ENCODE data around the gene KAT2A. TPM values are rescaled to one million over a fixed set of nuclear protein-coding genes. Genes with fewer than 3 reads are reported as not detected.
"Not testable (repeated sequence)": the region's sequence is repeated elsewhere in the genome, so short reads cannot be mapped to it uniquely, and the experiment has no call there.

KAT2A gene
- total RNA-seq, 1 experiment from 2014 or later, result 42.1 TPM

DNA sequence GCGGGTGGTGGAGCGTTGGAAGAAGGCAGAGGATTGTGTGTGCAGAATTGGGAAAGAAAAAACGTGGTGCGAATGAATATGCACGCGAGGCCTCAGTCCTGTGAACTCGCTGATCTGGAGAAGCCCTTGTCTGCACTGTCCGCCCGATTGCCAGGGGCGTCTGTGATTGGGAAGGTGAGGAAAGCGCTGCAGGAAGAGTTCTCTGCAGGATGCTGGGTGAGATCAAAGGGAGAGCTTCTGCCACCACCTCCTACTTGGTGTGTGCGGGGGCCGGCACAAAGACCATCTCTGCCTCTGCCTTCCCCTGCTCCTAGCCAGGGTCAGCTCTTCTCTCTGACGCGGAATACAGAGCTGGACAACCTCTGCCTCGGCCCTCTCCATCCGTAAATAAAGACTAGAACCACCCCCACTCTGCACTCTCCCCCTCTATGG is 34.5 kb upstream of the KAT2A start:
- TF ChIP-seq, protein P1, sequence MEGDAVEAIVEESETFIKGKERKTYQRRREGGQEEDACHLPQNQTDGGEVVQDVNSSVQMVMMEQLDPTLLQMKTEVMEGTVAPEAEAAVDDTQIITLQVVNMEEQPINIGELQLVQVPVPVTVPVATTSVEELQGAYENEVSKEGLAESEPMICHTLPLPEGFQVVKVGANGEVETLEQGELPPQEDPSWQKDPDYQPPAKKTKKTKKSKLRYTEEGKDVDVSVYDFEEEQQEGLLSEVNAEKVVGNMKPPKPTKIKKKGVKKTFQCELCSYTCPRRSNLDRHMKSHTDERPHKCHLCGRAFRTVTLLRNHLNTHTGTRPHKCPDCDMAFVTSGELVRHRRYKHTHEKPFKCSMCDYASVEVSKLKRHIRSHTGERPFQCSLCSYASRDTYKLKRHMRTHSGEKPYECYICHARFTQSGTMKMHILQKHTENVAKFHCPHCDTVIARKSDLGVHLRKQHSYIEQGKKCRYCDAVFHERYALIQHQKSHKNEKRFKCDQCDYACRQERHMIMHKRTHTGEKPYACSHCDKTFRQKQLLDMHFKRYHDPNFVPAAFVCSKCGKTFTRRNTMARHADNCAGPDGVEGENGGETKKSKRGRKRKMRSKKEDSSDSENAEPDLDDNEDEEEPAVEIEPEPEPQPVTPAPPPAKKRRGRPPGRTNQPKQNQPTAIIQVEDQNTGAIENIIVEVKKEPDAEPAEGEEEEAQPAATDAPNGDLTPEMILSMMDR (conservative IDR thresholded peaks at IDR 0.05), result no peak
- no peak for TF ChIP-seq EZH2 (IDR thresholded peaks at IDR 0.05; ENCODE audit: low read depth)
- ChIA-PET POLR2A (ENCODE audit: unreplicated experiment) (interaction anchor here (0.6 kb wide), 1 partner anchor 20 kb away, joined by 21 read pairs; no protein-coding TSS in a partner anchor), CTCF (no interaction called here)
- H3K9me3 ChIP-seq (ENCODE audit: insufficient read depth, low read depth), result no peaks in the 10 kb centered on the region
- H3K27me3 ChIP-seq (ENCODE audit: insufficient read depth, low read depth), result no peaks in the 10 kb centered on the region
- BruUV-seq (replicated peaks), result TSS peak; percentile 78
- H3K27ac ChIP-seq, result no peak overlapping the region
- H3K9me2 ChIP-seq (ENCODE audit: insufficient read depth), result no peaks in the 10 kb centered on the region
- H3K4me1 ChIP-seq (replicated peaks; ENCODE audit: insufficient read depth), result peaks cover 7% of the 10 kb centered on the region; the same call in 1 of the 2 replicates
- H3K36me3 ChIP-seq (ENCODE audit: low read depth), result no peaks in the 10 kb centered on the region
- peaks cover 5% of the 10 kb centered on the region; the same call in 1 of the 2 replicates for H4K20me1 ChIP-seq (ENCODE audit: insufficient read depth)
- H3K4me3 ChIP-seq, result no peak overlapping the region; the same call in 1 of the 2 replicates
- peak overlapping the region; percentile 72 for H3K4me2 ChIP-seq
- intact Hi-C loops (cut with micrococcal nuclease; ENCODE audit: unreplicated experiment), result no loop called here
- no peak for DNase-seq
- peak overlapping the region; percentile 76; the same call in 1 of the 2 replicates for H2AFZ ChIP-seq
- H3F3A ChIP-seq (ENCODE audit: insufficient read depth, low read depth), result no peaks in the 10 kb centered on the region
- peaks cover 41% of the 10 kb centered on the region for H3K79me2 ChIP-seq (ENCODE audit: low read depth)

DNA sequence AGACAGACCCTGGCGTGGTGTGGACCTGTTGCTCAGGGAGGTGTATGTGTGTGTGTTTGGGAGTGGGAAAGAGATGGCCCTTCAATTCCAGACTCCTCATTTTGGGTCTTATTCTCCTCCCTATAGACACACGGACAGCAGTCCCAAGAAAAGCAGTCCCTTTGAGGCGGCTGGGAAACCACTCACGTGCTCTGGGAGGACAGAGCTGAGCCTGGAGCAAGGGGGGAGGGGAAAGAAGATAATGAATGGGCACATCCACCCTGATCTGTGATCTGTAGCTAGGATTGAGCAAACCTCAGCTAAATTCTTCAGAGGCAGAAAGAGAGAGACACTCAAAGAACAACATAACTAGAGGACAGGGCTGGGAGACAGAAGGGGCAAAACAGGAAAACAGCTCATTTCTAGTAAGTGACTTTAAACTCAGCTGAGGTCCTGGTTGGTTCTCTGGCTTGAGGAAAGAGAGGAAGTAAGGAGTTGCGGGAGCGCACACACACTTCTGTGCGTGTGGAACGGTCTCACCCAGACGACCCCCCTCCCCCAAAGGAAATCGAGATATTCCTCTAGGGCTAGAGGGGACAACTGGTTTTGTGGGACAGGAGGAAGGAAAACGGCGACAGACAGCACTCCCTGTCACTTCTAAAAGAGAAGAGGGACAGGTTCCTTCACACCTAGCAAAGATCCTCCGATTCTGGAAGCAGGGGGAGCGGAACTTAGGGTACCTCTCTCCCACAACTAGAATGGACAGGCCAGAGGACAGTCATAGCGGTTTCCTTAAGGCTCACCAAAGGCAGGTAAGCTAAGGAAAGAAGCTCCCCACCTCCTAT is 33.0 kb upstream of the KAT2A start:
- Histone ChIP-seq H3K79me2 (ENCODE audit: low read depth) (peaks cover 56% of the 10 kb centered on the region), H3K4me3 (peak overlapping the region; percentile 97), H3F3A (ENCODE audit: insufficient read depth, low read depth) (0 out of 2 replicates have a peak, but pooled peaks cover 2% of the 10 kb centered on the region), H3K9me2 (ENCODE audit: insufficient read depth) (no peaks in the 10 kb centered on the region), H3K4me1 (replicated peaks; ENCODE audit: insufficient read depth) (peaks cover 7% of the 10 kb centered on the region; the same call in 1 of the 2 replicates), H3K9me3 (ENCODE audit: insufficient read depth, low read depth) (no peaks in the 10 kb centered on the region), H3K27ac (no peak overlapping the region; the same call in 1 of the 2 replicates), H3K4me2 (peak overlapping the region; percentile 89), H4K20me1 (ENCODE audit: insufficient read depth) (peaks cover 13% of the 10 kb centered on the region), H2AFZ (peak overlapping the region; percentile 89), H3K36me3 (ENCODE audit: low read depth) (no peaks in the 10 kb centered on the region), H3K27me3 (ENCODE audit: insufficient read depth, low read depth) (no peaks in the 10 kb centered on the region)
- ChIA-PET CTCF (interaction anchor here (0.6 kb wide), 1 partner anchor 70 kb away, joined by 4 read pairs; no protein-coding TSS in a partner anchor), POLR2A (ENCODE audit: unreplicated experiment) (interaction anchor here (0.5 to 0.7 kb wide), 3 partner anchors 42 to 1625 kb away, joined by 3 to 5 read pairs (median 3); partner anchors contain the start of genes DUSP3 and STAT5A)
- no peak for DNase-seq
- TSS peak; percentile 46 for BruUV-seq (replicated peaks)
- no peak for TF ChIP-seq EZH2 (IDR thresholded peaks at IDR 0.05; ENCODE audit: low read depth)
- TF ChIP-seq, protein P1 (conservative IDR thresholded peaks at IDR 0.05), result no peak
- intact Hi-C loops (cut with micrococcal nuclease; ENCODE audit: unreplicated experiment), result no loop called here

DNA sequence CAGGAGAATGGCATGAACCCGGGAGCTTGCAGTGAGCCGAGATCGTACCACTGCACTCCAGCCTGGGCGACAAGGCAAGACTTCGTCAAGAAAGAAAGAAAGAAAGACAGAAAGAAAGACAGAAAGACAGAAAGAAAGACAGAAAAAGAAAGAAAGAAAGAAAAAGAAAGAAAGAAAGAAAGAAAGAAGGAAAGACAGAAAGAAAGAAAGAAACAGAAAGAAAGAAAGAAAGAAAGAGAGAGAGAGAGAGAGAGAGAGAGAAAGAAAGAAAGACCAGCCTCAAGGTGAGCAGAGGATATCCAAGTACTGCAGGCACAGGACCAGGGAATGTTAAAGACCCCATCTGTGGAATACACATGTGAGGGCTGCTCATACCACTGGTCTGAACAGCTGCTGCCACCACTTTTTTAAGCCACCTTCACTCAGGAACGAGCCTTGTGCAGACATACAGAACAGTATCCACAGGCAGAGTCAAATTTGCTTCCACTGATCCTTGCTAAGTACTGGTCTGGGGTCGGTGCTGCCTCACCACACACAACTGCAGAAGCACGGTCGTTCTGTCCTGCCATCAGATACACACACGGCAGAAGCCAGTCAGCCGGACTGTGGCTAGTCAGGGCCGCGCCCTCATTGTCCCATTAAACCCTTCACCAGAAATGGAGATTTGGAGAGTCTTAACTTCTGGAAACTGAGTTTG is 25.9 kb upstream of the KAT2A start:
- intact Hi-C loops (cut with micrococcal nuclease; ENCODE audit: unreplicated experiment), result no loop called here

DNA sequence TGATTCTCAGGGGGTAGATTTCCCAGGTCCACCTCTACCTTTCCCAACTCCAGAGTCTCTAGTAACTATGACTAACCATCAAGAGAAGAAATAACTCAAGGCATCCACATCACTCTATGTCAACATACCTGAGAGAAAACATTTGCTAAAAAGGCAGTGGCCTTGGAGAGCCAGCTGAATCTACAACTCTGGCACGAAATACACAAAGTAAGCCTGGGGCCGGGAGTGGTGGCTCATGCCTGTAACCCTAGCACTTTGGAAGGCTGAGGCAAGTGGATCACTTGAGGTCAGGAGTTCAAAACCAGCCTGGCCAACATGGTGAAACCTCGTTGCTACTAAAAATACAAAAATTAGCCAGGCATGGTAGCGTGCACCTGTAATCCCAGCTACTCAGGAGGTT is 22.0 kb upstream of the KAT2A start:
- H3K4me1 ChIP-seq (replicated peaks; ENCODE audit: insufficient read depth); H3K4me3 ChIP-seq; POLR2A ChIA-PET (ENCODE audit: unreplicated experiment); CTCF ChIA-PET; H2AFZ ChIP-seq; H3K36me3 ChIP-seq (ENCODE audit: low read depth); H3K9me2 ChIP-seq (ENCODE audit: insufficient read depth); H3K27me3 ChIP-seq (ENCODE audit: insufficient read depth, low read depth); H3K4me2 ChIP-seq; H3F3A ChIP-seq (ENCODE audit: insufficient read depth, low read depth); H3K9me3 ChIP-seq (ENCODE audit: insufficient read depth, low read depth); BruUV-seq (replicated peaks); H3K27ac ChIP-seq; intact Hi-C loops (cut with micrococcal nuclease; ENCODE audit: unreplicated experiment): not testable (repeated sequence)
- H4K20me1 ChIP-seq (ENCODE audit: insufficient read depth), result peaks cover 41% of the 10 kb centered on the region
- DNase-seq, result peak in 1 of 2 experiments; percentile 50
- H3K79me2 ChIP-seq (ENCODE audit: low read depth), result peaks cover 78% of the 10 kb centered on the region

More for the DNA sequence above, 25.9 kb upstream of the KAT2A start:
- DNase-seq, result no peak
- ChIA-PET CTCF (no interaction called here), POLR2A (ENCODE audit: unreplicated experiment) (no interaction called here)
- Histone ChIP-seq H3K4me2 (no peak overlapping the region), H3K27me3 (ENCODE audit: insufficient read depth, low read depth) (no peaks in the 10 kb centered on the region), H3K4me3 (no peak overlapping the region), H4K20me1 (ENCODE audit: insufficient read depth) (peaks cover 42% of the 10 kb centered on the region), H3K9me2 (ENCODE audit: insufficient read depth) (no peaks in the 10 kb centered on the region), H3K79me2 (ENCODE audit: low read depth) (peaks cover 80% of the 10 kb centered on the region), H3K4me1 (replicated peaks; ENCODE audit: insufficient read depth) (no peaks in the 10 kb centered on the region), H3K27ac (no peak overlapping the region), H2AFZ (no peak overlapping the region), H3K36me3 (ENCODE audit: low read depth) (no peaks in the 10 kb centered on the region), H3F3A (ENCODE audit: insufficient read depth, low read depth) (0 out of 2 replicates have a peak, but pooled peaks cover 8% of the 10 kb centered on the region), H3K9me3 (ENCODE audit: insufficient read depth, low read depth) (no peaks in the 10 kb centered on the region)
- BruUV-seq (replicated peaks), result no TSS peak
- TF ChIP-seq, protein P1 (conservative IDR thresholded peaks at IDR 0.05), result no peak
- TF ChIP-seq EZH2 (IDR thresholded peaks at IDR 0.05; ENCODE audit: low read depth), result no peak
